Measurements from ENCODE around the gene FETUB.

The FETUB gene

DNA sequence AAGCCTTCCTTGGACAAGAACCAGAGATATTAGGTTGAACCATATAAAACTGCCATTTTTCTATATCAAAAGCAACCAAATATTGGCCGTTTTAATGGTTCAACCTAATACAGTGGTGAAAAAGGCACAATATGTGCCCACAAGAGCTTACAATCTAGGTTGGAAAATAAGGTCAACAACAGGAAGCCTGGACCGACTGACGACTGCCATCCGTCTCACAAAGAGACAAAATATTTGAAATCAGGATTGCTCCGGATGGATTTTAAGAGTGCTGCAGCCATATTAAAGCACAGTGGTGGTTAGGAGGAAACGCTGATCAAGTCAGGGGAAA is 26.0 kb upstream of the FETUB start:
- TF ChIP-seq, protein P1, sequence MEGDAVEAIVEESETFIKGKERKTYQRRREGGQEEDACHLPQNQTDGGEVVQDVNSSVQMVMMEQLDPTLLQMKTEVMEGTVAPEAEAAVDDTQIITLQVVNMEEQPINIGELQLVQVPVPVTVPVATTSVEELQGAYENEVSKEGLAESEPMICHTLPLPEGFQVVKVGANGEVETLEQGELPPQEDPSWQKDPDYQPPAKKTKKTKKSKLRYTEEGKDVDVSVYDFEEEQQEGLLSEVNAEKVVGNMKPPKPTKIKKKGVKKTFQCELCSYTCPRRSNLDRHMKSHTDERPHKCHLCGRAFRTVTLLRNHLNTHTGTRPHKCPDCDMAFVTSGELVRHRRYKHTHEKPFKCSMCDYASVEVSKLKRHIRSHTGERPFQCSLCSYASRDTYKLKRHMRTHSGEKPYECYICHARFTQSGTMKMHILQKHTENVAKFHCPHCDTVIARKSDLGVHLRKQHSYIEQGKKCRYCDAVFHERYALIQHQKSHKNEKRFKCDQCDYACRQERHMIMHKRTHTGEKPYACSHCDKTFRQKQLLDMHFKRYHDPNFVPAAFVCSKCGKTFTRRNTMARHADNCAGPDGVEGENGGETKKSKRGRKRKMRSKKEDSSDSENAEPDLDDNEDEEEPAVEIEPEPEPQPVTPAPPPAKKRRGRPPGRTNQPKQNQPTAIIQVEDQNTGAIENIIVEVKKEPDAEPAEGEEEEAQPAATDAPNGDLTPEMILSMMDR (IDR thresholded peaks at IDR 0.05; ENCODE audit: low read length, missing control alignments) = no peak
- H3K4me3 ChIP-seq (replicated peaks; ENCODE audit: low read depth, low read length) = no peak overlapping the region
- DNase-seq (ENCODE audit: low read depth) = no peak

DNA sequence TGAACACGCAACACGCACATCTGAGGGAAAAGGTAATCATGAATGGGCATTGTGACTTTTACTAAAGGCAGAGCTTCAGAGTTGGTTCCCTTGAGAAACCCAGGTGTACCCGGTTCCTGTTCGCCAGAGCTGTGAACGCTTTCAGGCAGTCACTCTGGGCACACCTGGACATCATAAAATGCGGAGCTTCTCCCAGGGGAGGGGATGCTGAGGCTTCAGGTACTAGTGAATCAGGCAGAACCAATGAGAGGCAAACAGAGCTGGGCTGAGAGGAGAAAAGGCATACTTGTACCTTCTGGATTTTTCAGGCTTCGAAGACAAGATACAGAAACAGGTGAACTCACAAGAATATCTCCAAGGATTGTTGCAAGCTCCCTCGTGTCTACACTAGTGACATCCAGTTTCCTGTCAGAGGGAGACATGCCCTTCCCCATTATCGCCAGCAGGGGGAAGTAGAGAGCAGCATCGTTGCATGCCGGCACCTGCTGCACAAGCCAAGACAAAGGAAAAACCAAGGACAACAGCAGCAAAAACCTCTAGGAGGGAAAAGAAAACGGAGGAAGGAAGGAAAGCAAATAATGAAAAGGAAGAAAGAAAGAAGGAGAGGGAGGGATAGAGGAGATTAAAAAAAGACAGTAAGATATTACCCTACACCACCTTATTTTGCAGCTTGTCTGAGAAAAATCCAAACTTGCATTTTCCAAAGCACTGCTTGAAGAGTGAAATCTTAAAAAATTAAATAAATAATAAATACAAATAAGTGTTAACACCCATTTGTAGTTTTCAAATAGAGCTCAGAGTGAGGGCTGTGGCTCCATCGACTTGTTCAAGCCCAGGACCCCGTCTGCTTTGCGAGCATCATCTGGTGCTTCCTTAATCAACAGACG is 25.4 kb upstream of the FETUB start:
- H3K4me3 ChIP-seq (replicated peaks; ENCODE audit: low read depth, low read length) = no peak overlapping the region
- TF ChIP-seq, protein P1 (IDR thresholded peaks at IDR 0.05; ENCODE audit: low read length, missing control alignments) = peak; percentile 100
- DNase-seq (ENCODE audit: low read depth) = peak; percentile 80

DNA sequence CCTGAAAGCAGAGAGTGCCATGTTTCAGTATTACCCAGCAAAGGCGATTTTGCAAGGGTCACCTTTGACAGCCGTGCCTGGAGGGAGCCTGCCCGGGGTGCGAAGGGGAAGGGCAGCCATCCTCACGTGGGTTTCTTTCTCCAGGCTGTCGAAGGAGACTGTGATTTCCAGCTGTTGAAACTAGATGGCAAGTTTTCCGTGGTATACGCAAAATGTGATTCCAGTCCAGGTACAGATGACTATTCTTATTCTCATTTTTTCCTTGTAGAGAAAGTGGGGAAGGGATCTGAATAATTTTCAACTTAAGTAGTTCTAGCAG is 23.9 kb upstream of the FETUB start:
- H3K4me3 ChIP-seq (replicated peaks; ENCODE audit: low read depth, low read length) = no peak overlapping the region
- DNase-seq (ENCODE audit: low read depth) = no peak
- TF ChIP-seq, protein P1 (IDR thresholded peaks at IDR 0.05; ENCODE audit: low read length, missing control alignments) = no peak

DNA sequence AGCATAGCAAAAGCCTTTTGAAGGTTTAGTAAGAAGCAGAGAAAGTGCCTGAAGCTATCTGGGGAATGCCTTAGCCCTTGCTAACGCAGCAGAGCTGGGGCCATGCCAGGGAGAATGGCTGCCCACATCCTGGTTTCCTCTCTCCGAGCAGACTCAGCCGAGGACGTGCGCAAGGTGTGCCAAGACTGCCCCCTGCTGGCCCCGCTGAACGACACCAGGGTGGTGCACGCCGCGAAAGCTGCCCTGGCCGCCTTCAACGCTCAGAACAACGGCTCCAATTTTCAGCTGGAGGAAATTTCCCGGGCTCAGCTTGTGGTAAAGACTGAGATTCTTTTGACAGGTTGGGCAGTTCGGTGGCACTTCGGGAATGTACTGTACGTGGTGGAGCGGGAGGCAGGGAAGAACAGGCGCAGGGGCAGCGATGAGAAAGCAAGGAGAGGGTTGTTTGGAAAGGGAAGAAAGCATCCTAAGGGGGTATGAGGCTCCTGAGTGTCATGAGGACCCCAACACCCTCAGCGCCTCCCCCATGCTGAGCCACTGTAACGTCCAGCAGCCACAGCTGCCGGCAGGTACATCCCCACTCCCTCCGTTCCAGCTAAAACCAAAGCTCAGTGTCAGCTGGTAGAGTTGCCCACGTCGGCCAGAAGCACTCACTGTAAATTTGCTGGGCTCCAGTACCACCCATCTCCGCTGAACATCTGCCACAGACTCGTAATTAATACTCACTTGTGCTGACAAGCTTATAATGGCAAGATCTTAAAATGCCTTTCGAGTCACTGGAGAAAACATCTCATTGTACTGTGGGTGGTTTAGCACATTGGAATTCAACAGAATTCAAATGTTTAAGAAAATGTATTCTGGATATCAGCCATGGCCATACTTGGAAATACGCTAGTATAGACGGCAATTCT is 22.9 kb upstream of the FETUB start:
- TF ChIP-seq, protein P1 (IDR thresholded peaks at IDR 0.05; ENCODE audit: low read length, missing control alignments) = peak; percentile 94
- DNase-seq (ENCODE audit: low read depth) = peak; percentile 96
- peak overlapping the region; percentile 13 for H3K4me3 ChIP-seq (replicated peaks; ENCODE audit: low read depth, low read length)

DNA sequence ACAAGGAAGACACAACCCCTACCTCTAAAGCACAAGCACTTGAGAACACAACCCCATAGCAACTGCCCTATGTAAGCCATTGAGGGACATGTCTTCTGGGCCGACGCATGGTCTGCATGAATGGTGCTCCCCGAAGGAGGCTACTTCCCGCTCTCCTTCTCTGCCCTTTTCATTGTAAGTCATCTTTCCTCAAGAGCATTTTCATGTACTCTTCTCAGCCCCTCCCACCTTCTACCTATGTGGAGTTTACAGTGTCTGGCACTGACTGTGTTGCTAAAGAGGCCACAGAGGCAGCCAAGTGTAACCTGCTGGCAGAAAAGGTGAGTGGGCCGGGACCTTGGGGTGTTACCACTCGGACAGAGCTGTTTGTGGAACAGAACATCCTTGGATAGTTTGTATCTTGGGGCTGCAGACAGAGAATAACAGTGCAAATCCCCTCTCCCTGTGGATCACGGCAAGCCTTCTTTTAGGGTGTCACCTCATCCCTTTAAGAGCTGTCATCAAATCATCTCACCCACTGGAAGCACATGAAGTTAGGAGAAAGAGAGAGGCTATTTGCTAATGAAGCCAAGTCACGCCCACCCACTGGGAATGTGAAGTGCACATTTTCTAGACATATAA is 21.8 kb upstream of the FETUB start:
- H3K4me3 ChIP-seq (replicated peaks; ENCODE audit: low read depth, low read length) = no peak overlapping the region
- TF ChIP-seq, protein P1 (IDR thresholded peaks at IDR 0.05; ENCODE audit: low read length, missing control alignments) = no peak
- no peak for DNase-seq (ENCODE audit: low read depth)

DNA sequence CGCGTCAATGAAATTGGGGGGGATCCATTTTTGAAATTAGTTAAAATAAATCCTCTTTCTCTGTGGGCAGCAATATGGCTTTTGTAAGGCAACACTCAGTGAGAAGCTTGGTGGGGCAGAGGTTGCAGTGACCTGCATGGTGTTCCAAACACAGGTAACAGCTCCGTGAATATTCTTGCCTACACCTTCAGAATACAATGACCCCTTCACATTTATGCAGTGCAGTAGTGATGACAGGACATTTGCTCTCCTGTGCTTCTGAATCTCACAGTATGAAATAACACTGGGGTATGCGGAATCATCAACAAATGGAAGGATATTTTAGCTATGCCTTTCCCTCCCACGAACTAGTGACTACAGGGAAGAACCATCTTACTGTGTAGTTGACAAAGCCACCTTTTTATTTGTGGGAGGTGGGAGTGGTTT is 20.4 kb upstream of the FETUB start:
- TF ChIP-seq, protein P1 (IDR thresholded peaks at IDR 0.05; ENCODE audit: low read length, missing control alignments) = no peak
- H3K4me3 ChIP-seq (replicated peaks; ENCODE audit: low read depth, low read length) = no peak overlapping the region
- no peak for DNase-seq (ENCODE audit: low read depth)

Data from fibroblast of pulmonary artery (primary cell).